ENCODE data around the gene PCGF6. TPM values are rescaled to one million over a fixed set of nuclear protein-coding genes. Genes with fewer than 3 reads are reported as not detected.

The PCGF6 gene
- polyA plus RNA-seq, 1 of the 3 experiments (the other 2 are of a cell fraction), result 5.1 TPM

- Histone ChIP-seq H3K9me2 (no peaks in the 10 kb centered on the region), H3K4me3 (ENCODE audit: low read depth in 2 of 2, low read length in 1 of 2) (no peak overlapping the region), H3K9ac (no peak overlapping the region), H3K4me2 (no peak overlapping the region), H3K27ac (ENCODE audit: low read depth in 2 of 2, low read length in 1 of 2) (no peak overlapping the region), H3K9me3 (no peaks in the 10 kb centered on the region), H3K36me3 (replicated peaks in 1 of 2; ENCODE audit: control insufficient read depth in 1 of 2, insufficient read depth in 2 of 2, low read length in 1 of 2) (peaks cover 6 to 28% of the 10 kb centered on the region in 2 experiments), H2AFZ (ENCODE audit: low read depth) (no peak overlapping the region), H3K4me1 (ENCODE audit: control insufficient read depth in 1 of 2, insufficient read depth in 2 of 2, low read depth in 1 of 2, low read length in 1 of 2) (peaks cover 0 to 2% of the 10 kb centered on the region in 2 experiments; a peak in 1 of 4 replicates), H3K79me2 (ENCODE audit: insufficient read depth) (peaks cover 31% of the 10 kb centered on the region), H4K20me1 (ENCODE audit: insufficient read depth) (no peaks in the 10 kb centered on the region), H3F3A (replicated peaks; ENCODE audit: insufficient read depth) (peaks cover 4% of the 10 kb centered on the region), H3K27me3 (ENCODE audit: insufficient read depth) (no peaks in the 10 kb centered on the region)
- ChIA-PET POLR2A (no interaction called here), CTCF (interaction anchor here (1.6 kb wide), 1 partner anchor 43 kb away, joined by 6 read pairs; no protein-coding TSS in a partner anchor)
- WGBS (ENCODE audit: low lambda C conversion rate), result 100% methylated on average over 5 of the region's 5 CpGs
- TF ChIP-seq GATA2 (CRISPR knock-in tag; IDR thresholded peaks at IDR 0.05) (no peak), FOXM1 (IDR thresholded peaks at IDR 0.05; ENCODE audit: low read depth) (no peak), IRF3 (IDR thresholded peaks at IDR 0.05; ENCODE audit: low read depth, low read length) (no peak), ELF1 (IDR thresholded peaks at IDR 0.05) (no peak), NFIC (IDR thresholded peaks at IDR 0.05; ENCODE audit: borderline replicate concordance) (no peak)
- no peak for DNase-seq
Measured at GRCh38 chr10:103374263-103374662, 23.3 kb upstream of the PCGF6 start.

GRCh38 chr10:103373544-103373943 is 22.6 kb upstream of the PCGF6 start:
- Histone ChIP-seq H4K20me1 (ENCODE audit: insufficient read depth) (no peaks in the 10 kb centered on the region), H3K9me2 (no peaks in the 10 kb centered on the region), H3K79me2 (ENCODE audit: insufficient read depth) (peaks cover 37% of the 10 kb centered on the region), H3K27me3 (ENCODE audit: insufficient read depth) (no peaks in the 10 kb centered on the region), H3K9me3 (no peaks in the 10 kb centered on the region), H3K9ac (no peak overlapping the region), H3K4me3 (ENCODE audit: low read depth in 2 of 2, low read length in 1 of 2) (no peak overlapping the region), H3F3A (replicated peaks; ENCODE audit: insufficient read depth) (peaks cover 10% of the 10 kb centered on the region), H3K4me1 (ENCODE audit: control insufficient read depth in 1 of 2, insufficient read depth in 2 of 2, low read depth in 1 of 2, low read length in 1 of 2) (peaks cover 0 to 3% of the 10 kb centered on the region in 2 experiments; a peak in 1 of 4 replicates), H3K4me2 (no peak overlapping the region), H3K27ac (ENCODE audit: low read depth in 2 of 2, low read length in 1 of 2) (no peak overlapping the region), H3K36me3 (replicated peaks in 1 of 2; ENCODE audit: control insufficient read depth in 1 of 2, insufficient read depth in 2 of 2, low read length in 1 of 2) (peaks cover 6 to 28% of the 10 kb centered on the region in 2 experiments), H2AFZ (ENCODE audit: low read depth) (no peak overlapping the region)
- ChIA-PET CTCF (interaction anchor here (1.6 kb wide), 1 partner anchor 43 kb away, joined by 6 read pairs; no protein-coding TSS in a partner anchor), POLR2A (no interaction called here)
- TF ChIP-seq NFIC (IDR thresholded peaks at IDR 0.05; ENCODE audit: borderline replicate concordance) (no peak), MAX (IDR thresholded peaks at IDR 0.05; ENCODE audit: low read depth) (no peak), FOXM1 (IDR thresholded peaks at IDR 0.05; ENCODE audit: low read depth) (no peak), USF1 (IDR thresholded peaks at IDR 0.05; ENCODE audit: borderline replicate concordance, low read depth) (no peak), POLR2AphosphoS5 (IDR thresholded peaks at IDR 0.05; ENCODE audit: low read depth, low read length) (no peak), TAF1 (IDR thresholded peaks at IDR 0.05; ENCODE audit: borderline replicate concordance, low read depth, low read length) (no peak), PBX3 (IDR thresholded peaks at IDR 0.05) (no peak), GABPA (IDR thresholded peaks at IDR 0.05; ENCODE audit: low read depth) (no peak), ELF1 (IDR thresholded peaks at IDR 0.05) (no peak), RXRA (IDR thresholded peaks at IDR 0.05; ENCODE audit: borderline replicate concordance, low read depth) (no peak), FOSL2 (IDR thresholded peaks at IDR 0.05; ENCODE audit: borderline replicate concordance, low read depth) (no peak), CTCF (IDR thresholded peaks at IDR 0.05) (no peak), IRF3 (IDR thresholded peaks at IDR 0.05; ENCODE audit: low read depth, low read length) (no peak), USF2 (IDR thresholded peaks at IDR 0.05; ENCODE audit: borderline replicate concordance, low read depth, low read length) (no peak)
- no peak for DNase-seq
- 93% methylated on average over 3 of the region's 3 CpGs for WGBS (ENCODE audit: low lambda C conversion rate)

All from SK-N-SH (cell line).